Keratinocyte (primary cell): Measurements from ENCODE around the gene SCNN1A.

ENCODE experiments used
- CTCF ChIP-seq, 3 experiments: IDR thresholded peaks in 1 of 3; conservative IDR thresholded peaks in 1 of 3; optimal IDR thresholded peaks in 1 of 3; 2 replicates in 2 of 3; 3 replicates in 1 of 3; pipeline versions ENCODE3 to v1.5.1; 2011; ENCODE audit warnings: low read length in 3 of 3, mild to moderate bottlenecking in 3 of 3, moderate library complexity in 2 of 3, control low read depth in 1 of 3, inconsistent platforms in 1 of 3; ENCODE audit not compliant: insufficient read depth in 2 of 3; ENCODE audit errors: extremely low read depth in 1 of 3
- EZH2 ChIP-seq: IDR thresholded peaks from one replicate; pipeline ENCODE4 v1.6.1; 2012; ENCODE audit warnings: inconsistent platforms, mild to moderate bottlenecking, low read length, moderate library complexity

- no peak for TF ChIP-seq CTCF (optimal IDR thresholded peaks at IDR 0.05 in 1 of 3, IDR thresholded peaks at IDR 0.05 in 1 of 3, conservative IDR thresholded peaks at IDR 0.05 in 1 of 3; ENCODE audit: extremely low read depth in 1 of 3, insufficient read depth in 2 of 3, low read length in 3 of 3)
- no peak for TF ChIP-seq EZH2
Observed at GRCh38 chr12:6418796-6419195, 43.4 kb upstream of the SCNN1A start.
